Keratinocyte (primary cell): Measurements from ENCODE around the gene CCR8. TPM values are rescaled to one million over a fixed set of nuclear protein-coding genes. Genes with fewer than 3 reads are reported as not detected.

Experiments
- DNase-seq: peaks from one replicate; pipeline ENCODE4 v3.0.0-alpha.2; 2011; ENCODE audit warnings: low read depth, missing footprints, low spot score
- FAIRE-seq: peaks from 2 replicates; lab custom pipeline; 2011; peaks lifted over from hg19 to GRCh38; lab: Jason Lieb, UNC
- H2AFZ ChIP-seq: 2 replicates; pipeline ENCODE4 v1.6.0; 2012; ENCODE audit warnings: low read length, control low read depth, inconsistent platforms; ENCODE audit not compliant: control insufficient read depth
- H3K27ac ChIP-seq: 2 replicates; pipeline ENCODE4 v1.5.1; 2011; ENCODE audit warnings: low read length; ENCODE audit not compliant: control insufficient read depth, insufficient read depth
- H3K27me3 ChIP-seq: 3 replicates; pipeline ENCODE4 v1.6.0; 2011; ENCODE audit warnings: low read length; ENCODE audit not compliant: control insufficient read depth, insufficient read depth; ENCODE audit errors: extremely low read depth
- H3K36me3 ChIP-seq, 2 experiments: 2 replicates in 1 of 2; 3 replicates in 1 of 2; pipeline ENCODE4 v1.5.1; 2011; ENCODE audit warnings: low read length in 2 of 2, mild to moderate bottlenecking in 1 of 2; ENCODE audit not compliant: control insufficient read depth in 2 of 2, insufficient read depth in 2 of 2; ENCODE audit errors: extremely low read depth in 1 of 2
- H3K4me1 ChIP-seq: 3 replicates; pipeline ENCODE4 v1.5.1; 2011; ENCODE audit warnings: low read length; ENCODE audit not compliant: control insufficient read depth, insufficient read depth; ENCODE audit errors: extremely low read depth
- H3K4me2 ChIP-seq: 3 replicates; pipeline ENCODE4 v1.6.0; 2011; ENCODE audit warnings: low read depth, low read length; ENCODE audit not compliant: control insufficient read depth, insufficient read depth; ENCODE audit errors: extremely low read depth
- H3K4me3 ChIP-seq, 3 experiments: fragments of 200-600 bp in 1 of 3; sonication (generic) in 1 of 3; 2 replicates in 2 of 3; 3 replicates in 1 of 3; pipeline ENCODE4 v1.5.1; 2011 to 2016; ENCODE audit warnings: low read length in 3 of 3, mild to moderate bottlenecking in 3 of 3, control low read depth in 2 of 3, inconsistent platforms in 1 of 3, low read depth in 1 of 3, mixed read lengths in 1 of 3, mixed run types in 1 of 3, moderate library complexity in 1 of 3; ENCODE audit not compliant: control insufficient read depth in 2 of 3, insufficient read depth in 2 of 3; ENCODE audit errors: extremely low read depth in 1 of 3
- H3K79me2 ChIP-seq: 2 replicates; pipeline ENCODE4 v1.6.0; 2012; ENCODE audit warnings: low read length; ENCODE audit not compliant: control insufficient read depth, insufficient read depth
- H3K9ac ChIP-seq: 3 replicates; pipeline ENCODE4 v1.6.0; 2011; ENCODE audit warnings: low read length; ENCODE audit not compliant: control insufficient read depth, insufficient read depth; ENCODE audit errors: extremely low read depth
- H3K9me1 ChIP-seq: 3 replicates; pipeline ENCODE4 v1.6.0; 2011; ENCODE audit warnings: low read length; ENCODE audit not compliant: control insufficient read depth, insufficient read depth; ENCODE audit errors: extremely low read depth
- H3K9me3 ChIP-seq: 2 replicates; pipeline ENCODE4 v1.5.1; 2012; ENCODE audit warnings: low read depth, low read length; ENCODE audit not compliant: control insufficient read depth
- H4K20me1 ChIP-seq: 3 replicates; pipeline ENCODE4 v1.6.0; 2011; ENCODE audit warnings: low read length; ENCODE audit not compliant: control insufficient read depth, insufficient read depth; ENCODE audit errors: extremely low read depth
- CTCF ChIP-seq, 3 experiments: IDR thresholded peaks in 1 of 3; conservative IDR thresholded peaks in 1 of 3; optimal IDR thresholded peaks in 1 of 3; 2 replicates in 2 of 3; 3 replicates in 1 of 3; pipeline versions ENCODE3 to v1.5.1; 2011; ENCODE audit warnings: low read length in 3 of 3, mild to moderate bottlenecking in 3 of 3, moderate library complexity in 2 of 3, control low read depth in 1 of 3, inconsistent platforms in 1 of 3; ENCODE audit not compliant: insufficient read depth in 2 of 3; ENCODE audit errors: extremely low read depth in 1 of 3
- EZH2 ChIP-seq: IDR thresholded peaks from one replicate; pipeline ENCODE4 v1.6.1; 2012; ENCODE audit warnings: inconsistent platforms, mild to moderate bottlenecking, low read length, moderate library complexity
- dilution Hi-C: fragments of 300-500 bp; cut with MboI; formaldehyde crosslinking; loops from one replicate; pipeline ENCODE4 v1.7.0; 2020; ENCODE audit warnings: low sequenced_read_pairs; ENCODE audit not compliant: extremely low pct_ligation_motif_present
- polyA plus RNA-seq, 5 experiments: library from polyadenylated mRNA; depleted of rRNA in 3 of 5; stranded (reverse) in 3 of 5; stranded (forward) in 1 of 5; unstranded in 1 of 5; fragments of >200 nt; gene quantifications; 1 replicate in 1 of 5; 2 replicates in 3 of 5; 3 replicates in 1 of 5; pipeline versions ENCODE4 v1.2.1 to v1.2.3, GENCODE V29; 2011 to 2012; ENCODE audit warnings: missing spikeins in 2 of 5, low read depth in 1 of 5, low replicate concordance in 1 of 5

Gene CCR8
- polyA plus RNA-seq, 1 donor (not counting 4 experiments of a cell fraction or from before 2014, with no cell fraction given) = not detected

- no peak overlapping the region for H2AFZ ChIP-seq
- TF ChIP-seq EZH2 (no peak), CTCF (optimal IDR thresholded peaks at IDR 0.05 in 1 of 3, IDR thresholded peaks at IDR 0.05 in 1 of 3, conservative IDR thresholded peaks at IDR 0.05 in 1 of 3; ENCODE audit: extremely low read depth in 1 of 3, insufficient read depth in 2 of 3, low read length in 3 of 3) (no peak)
Measured at GRCh38 chr3:39327746-39328349, 1.7 kb upstream of the CCR8 start.

GRCh38 chr3:39330824-39331223 lies 1.3 kb downstream of the CCR8 start:
- dilution Hi-C loops = no loop called here
- Histone ChIP-seq H3K4me3 (no peak overlapping the region), H3K9me1 (no peaks in the 10 kb centered on the region), H3K4me2 (no peak overlapping the region), H3K9me3 (no peaks in the 10 kb centered on the region), H4K20me1 (no peaks in the 10 kb centered on the region), H3K9ac (no peak overlapping the region), H3K79me2 (no peaks in the 10 kb centered on the region), H2AFZ (no peak overlapping the region), H3K4me1 (no peaks in the 10 kb centered on the region), H3K27ac (no peak overlapping the region), H3K36me3 (no peaks in the 10 kb centered on the region), H3K27me3 (no peaks in the 10 kb centered on the region)
- no peak for DNase-seq
- FAIRE-seq = peak; percentile 32
- no peak for TF ChIP-seq CTCF (optimal IDR thresholded peaks at IDR 0.05 in 1 of 3, IDR thresholded peaks at IDR 0.05 in 1 of 3, conservative IDR thresholded peaks at IDR 0.05 in 1 of 3; ENCODE audit: extremely low read depth in 1 of 3, insufficient read depth in 2 of 3, low read length in 3 of 3)
- no peak for TF ChIP-seq EZH2

More at GRCh38 chr3:39327746-39328349, 1.7 kb upstream of the CCR8 start:
- Histone ChIP-seq H3K79me2 (no peaks in the 10 kb centered on the region), H3K27me3 (no peaks in the 10 kb centered on the region), H3K9me1 (no peaks in the 10 kb centered on the region), H3K4me3 (no peak overlapping the region), H3K9me3 (no peaks in the 10 kb centered on the region), H3K27ac (no peak overlapping the region), H3K9ac (no peak overlapping the region), H3K4me1 (no peaks in the 10 kb centered on the region), H4K20me1 (no peaks in the 10 kb centered on the region), H3K4me2 (no peak overlapping the region), H3K36me3 (no peaks in the 10 kb centered on the region)
- no peak for FAIRE-seq
- DNase-seq = no peak
- dilution Hi-C loops = no loop called here
